NCI-H748 (cell line): ENCODE measurements around the gene STARD5.
"Not testable (repeated sequence)": the region's sequence is repeated elsewhere in the genome, so short reads cannot be mapped to it uniquely, and the experiment has no call there.

ENCODE experiments used
- DNase-seq: peaks from one replicate; lab custom pipeline; 2025; ENCODE audit not compliant: unreplicated experiment; lab: John Stamatoyannopoulos, UW

Gene STARD5

GRCh38 chr15:81323944-81324881, at the start of gene STARD5:
Gene STARD5 (minus strand): TSS chr15:81324141. CDS start chr15:81324099, 42 bp downstream.
- peak; percentile 95 for DNase-seq

GRCh38 chr15:81373176-81373575, 49.2 kb upstream of the STARD5 start:
- no peak for DNase-seq

- no peak for DNase-seq
These were observed 48.6 kb upstream of the STARD5 start for GRCh38 chr15:81372575-81372974.

GRCh38 chr15:81363718-81364500, 40.0 kb upstream of the STARD5 start:
- DNase-seq: no peak

GRCh38 chr15:81363276-81363675, 39.3 kb upstream of the STARD5 start:
- no peak for DNase-seq

GRCh38 chr15:81362790-81363189, 38.8 kb upstream of the STARD5 start:
- no peak for DNase-seq

- no peak for DNase-seq
These were observed 38.0 kb upstream of the STARD5 start for GRCh38 chr15:81361891-81362290.

- no peak for DNase-seq
These were observed 36.5 kb upstream of the STARD5 start for GRCh38 chr15:81360491-81360890.

- no peak for DNase-seq
These were observed 34.3 kb upstream of the STARD5 start for GRCh38 chr15:81358248-81358647.

- no peak for DNase-seq
These were observed 33.3 kb upstream of the STARD5 start for GRCh38 chr15:81357180-81357686.

- no peak for DNase-seq
These were observed 32.3 kb upstream of the STARD5 start for GRCh38 chr15:81356252-81356651.

- no peak for DNase-seq
These were observed 27.7 kb upstream of the STARD5 start for GRCh38 chr15:81351651-81352050.

- DNase-seq: no peak
These were observed 25.3 kb upstream of the STARD5 start for GRCh38 chr15:81349271-81349670.

- DNase-seq: not testable (repeated sequence)
These were observed 24.8 kb upstream of the STARD5 start for GRCh38 chr15:81348691-81349090.

GRCh38 chr15:81347910-81348309, 24.0 kb upstream of the STARD5 start:
- DNase-seq: no peak

- no peak for DNase-seq
These were observed 22.7 kb upstream of the STARD5 start for GRCh38 chr15:81346611-81347010.

GRCh38 chr15:81343371-81343770, 19.4 kb upstream of the STARD5 start:
- no peak for DNase-seq

GRCh38 chr15:81341351-81341750, 17.4 kb upstream of the STARD5 start:
- no peak for DNase-seq

GRCh38 chr15:81339851-81340250, 15.9 kb upstream of the STARD5 start:
- no peak for DNase-seq

- no peak for DNase-seq
These were observed 15.4 kb upstream of the STARD5 start for GRCh38 chr15:81339321-81339720.

- no peak for DNase-seq
These were observed 14.4 kb upstream of the STARD5 start for GRCh38 chr15:81338170-81339007.
